Measurements from ENCODE around the gene BARHL1. TPM values are rescaled to one million over a fixed set of nuclear protein-coding genes. Genes with fewer than 3 reads are reported as not detected.

Gene BARHL1
- polyA plus RNA-seq, 1 of the 3 experiments (the other 2 are of a cell fraction): not detected

GRCh38 chr9:132546148-132547051 lies 36.0 kb upstream of the BARHL1 start (continued):
- peak; percentile 85 for TF ChIP-seq PBX3 (IDR thresholded peaks at IDR 0.05)
- no peak for TF ChIP-seq MAX (IDR thresholded peaks at IDR 0.05; ENCODE audit: low read depth)
- TF ChIP-seq IRF3 (IDR thresholded peaks at IDR 0.05; ENCODE audit: low read depth, low read length): no peak
- TF ChIP-seq MEF2A (IDR thresholded peaks at IDR 0.05; ENCODE audit: borderline replicate concordance, low read depth): no peak
- peak; percentile 51 for TF ChIP-seq CTCF (IDR thresholded peaks at IDR 0.05)
- TF ChIP-seq USF2 (IDR thresholded peaks at IDR 0.05; ENCODE audit: borderline replicate concordance, low read depth, low read length): no peak
- peak; percentile 86 for TF ChIP-seq MXI1 (IDR thresholded peaks at IDR 0.05; ENCODE audit: low read depth, low read length)
- TF ChIP-seq TEAD4 (IDR thresholded peaks at IDR 0.05; ENCODE audit: borderline replicate concordance, insufficient read depth): no peak
- peak in 1 of 2 experiments; percentile 91; a peak in 2 of 4 replicates for TF ChIP-seq EP300 (IDR thresholded peaks at IDR 0.05; ENCODE audit: borderline replicate concordance in 1 of 2, low read depth in 1 of 2, low read length in 1 of 2)
- TF ChIP-seq EZH2phosphoT487 (IDR thresholded peaks at IDR 0.05; ENCODE audit: borderline replicate concordance, low read depth): no peak
- no peak for TF ChIP-seq TAF1 (IDR thresholded peaks at IDR 0.05; ENCODE audit: borderline replicate concordance, low read depth, low read length)
- TF ChIP-seq SIN3A (IDR thresholded peaks at IDR 0.05; ENCODE audit: borderline replicate concordance, low read depth, low read length): peak; percentile 27; the same call in 1 of the 2 replicates

All from SK-N-SH (cell line).